HepG2 (cell line): Measurements from ENCODE around the gene ANKMY2.

Experiments used
- HNF4A ChIP-seq: sonication (generic); formaldehyde crosslinking; IDR thresholded peaks from 2 replicates; pipeline ENCODE4 v1.4.0; 2020; ENCODE audit warnings: missing genetic modification reagents
- KAT8 ChIP-seq: IDR thresholded peaks from 2 replicates; pipeline ENCODE4 v1.6.1; 2016; ENCODE audit warnings: missing genetic modification reagents, missing compliant biosample characterization
- POLR2A ChIP-seq, 2 experiments: IDR thresholded peaks; 2 replicates each; pipeline ENCODE4 v1.6.1; 2011; ENCODE audit warnings: low read depth in 2 of 2, low read length in 2 of 2, mild to moderate bottlenecking in 1 of 2, moderate library complexity in 1 of 2; ENCODE audit not compliant: insufficient read depth in 1 of 2
- ZBTB2 ChIP-seq: sonication (generic); formaldehyde crosslinking; IDR thresholded peaks from 2 replicates; pipeline ENCODE4 v1.8.0; 2022; ENCODE audit warnings: low read depth, missing genetic modification reagents
- ZNF260 ChIP-seq: sonication (generic); formaldehyde crosslinking; IDR thresholded peaks from 2 replicates; pipeline ENCODE4 v1.4.0; 2020; ENCODE audit warnings: missing genetic modification reagents, low read depth, mild to moderate bottlenecking, borderline replicate concordance
- TF ChIP-seq, protein P1 (sequence below): sonication (generic); formaldehyde crosslinking; IDR thresholded peaks from 2 replicates; pipeline ENCODE4 v1.5.0; 2020; ENCODE audit warnings: mild to moderate bottlenecking, missing genetic modification reagents, moderate library complexity
- TF ChIP-seq, protein P2 (sequence below): IDR thresholded peaks from 2 replicates; pipeline ENCODE4 v1.6.1; 2016; ENCODE audit warnings: low read depth

- TF ChIP-seq ZBTB2 (CRISPR knock-in tag) (no peak), HNF4A (CRISPR knock-in tag) (no peak), KAT8 (CRISPR knock-in tag) (no peak), ZNF260 (CRISPR knock-in tag) (no peak), POLR2A (IDR thresholded peaks at IDR 0.05; ENCODE audit: insufficient read depth in 1 of 2, low read depth in 2 of 2, low read length in 2 of 2) (no peak)
- TF ChIP-seq, protein P1, sequence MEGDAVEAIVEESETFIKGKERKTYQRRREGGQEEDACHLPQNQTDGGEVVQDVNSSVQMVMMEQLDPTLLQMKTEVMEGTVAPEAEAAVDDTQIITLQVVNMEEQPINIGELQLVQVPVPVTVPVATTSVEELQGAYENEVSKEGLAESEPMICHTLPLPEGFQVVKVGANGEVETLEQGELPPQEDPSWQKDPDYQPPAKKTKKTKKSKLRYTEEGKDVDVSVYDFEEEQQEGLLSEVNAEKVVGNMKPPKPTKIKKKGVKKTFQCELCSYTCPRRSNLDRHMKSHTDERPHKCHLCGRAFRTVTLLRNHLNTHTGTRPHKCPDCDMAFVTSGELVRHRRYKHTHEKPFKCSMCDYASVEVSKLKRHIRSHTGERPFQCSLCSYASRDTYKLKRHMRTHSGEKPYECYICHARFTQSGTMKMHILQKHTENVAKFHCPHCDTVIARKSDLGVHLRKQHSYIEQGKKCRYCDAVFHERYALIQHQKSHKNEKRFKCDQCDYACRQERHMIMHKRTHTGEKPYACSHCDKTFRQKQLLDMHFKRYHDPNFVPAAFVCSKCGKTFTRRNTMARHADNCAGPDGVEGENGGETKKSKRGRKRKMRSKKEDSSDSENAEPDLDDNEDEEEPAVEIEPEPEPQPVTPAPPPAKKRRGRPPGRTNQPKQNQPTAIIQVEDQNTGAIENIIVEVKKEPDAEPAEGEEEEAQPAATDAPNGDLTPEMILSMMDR (CRISPR knock-in tag), result no peak
- TF ChIP-seq, protein P2, sequence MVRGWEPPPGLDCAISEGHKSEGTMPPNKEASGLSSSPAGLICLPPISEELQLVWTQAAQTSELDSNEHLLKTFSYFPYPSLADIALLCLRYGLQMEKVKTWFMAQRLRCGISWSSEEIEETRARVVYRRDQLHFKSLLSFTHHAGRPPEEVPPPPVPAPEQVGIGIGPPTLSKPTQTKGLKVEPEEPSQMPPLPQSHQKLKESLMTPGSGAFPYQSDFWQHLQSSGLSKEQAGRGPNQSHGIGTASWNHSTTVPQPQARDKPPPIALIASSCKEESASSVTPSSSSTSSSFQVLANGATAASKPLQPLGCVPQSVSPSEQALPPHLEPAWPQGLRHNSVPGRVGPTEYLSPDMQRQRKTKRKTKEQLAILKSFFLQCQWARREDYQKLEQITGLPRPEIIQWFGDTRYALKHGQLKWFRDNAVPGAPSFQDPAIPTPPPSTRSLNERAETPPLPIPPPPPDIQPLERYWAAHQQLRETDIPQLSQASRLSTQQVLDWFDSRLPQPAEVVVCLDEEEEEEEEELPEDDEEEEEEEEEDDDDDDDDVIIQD (CRISPR knock-in tag), result no peak
Measured at GRCh38 chr7:16637379-16637778, 8.2 kb downstream of the ANKMY2 start.
